GM12878 (cell line): Measurements from ENCODE around the gene GYPC.

Source experiments
- BCL3 ChIP-seq: IDR thresholded peaks from 2 replicates; pipeline ENCODE4 v1.6.1; 2011; ENCODE audit warnings: borderline replicate concordance, low read depth, mild to moderate bottlenecking, moderate library complexity, low read length; ENCODE audit not compliant: insufficient read depth, poor library complexity, severe bottlenecking
- CTCF ChIP-seq, 3 experiments: IDR thresholded peaks in 2 of 3; conservative IDR thresholded peaks in 1 of 3; 2 replicates each; pipeline ENCODE4 v1.5.1; 2011; ENCODE audit warnings: low read depth in 3 of 3, low read length in 3 of 3, mild to moderate bottlenecking in 3 of 3, control low read depth in 2 of 3, moderate library complexity in 2 of 3, inconsistent platforms in 1 of 3, mixed read lengths in 1 of 3; ENCODE audit not compliant: control insufficient read depth in 2 of 3, insufficient read depth in 1 of 3; ENCODE audit errors: extremely low read depth in 1 of 3
- ETV6 ChIP-seq, 2 experiments: fragments of 450-650 bp in 1 of 2; IDR thresholded peaks in 1 of 2; conservative IDR thresholded peaks in 1 of 2; 2 replicates each; pipeline ENCODE4 v1.6.1; 2014; ENCODE audit warnings: antibody characterized with exemption in 1 of 2, borderline replicate concordance in 1 of 2, low read depth in 1 of 2, mild to moderate bottlenecking in 1 of 2, moderate library complexity in 1 of 2
- EZH2 ChIP-seq: IDR thresholded peaks from 2 replicates; pipeline ENCODE4 v1.6.1; 2012; ENCODE audit warnings: low read depth, mild to moderate bottlenecking, control low read depth, inconsistent platforms, low read length, borderline replicate concordance; ENCODE audit not compliant: control insufficient read depth
- FOS ChIP-seq: IDR thresholded peaks from 3 replicates; pipeline ENCODE4 v1.6.1; 2011; ENCODE audit warnings: borderline replicate concordance; ENCODE audit not compliant: insufficient read length; ENCODE audit errors: extremely low read depth
- IKZF1 ChIP-seq: fragments of 450-650 bp; conservative IDR thresholded peaks from 2 replicates; pipeline ENCODE4 v1.6.1; 2017; ENCODE audit warnings: antibody characterized with exemption, mild to moderate bottlenecking
- MYC ChIP-seq: IDR thresholded peaks from 2 replicates; pipeline ENCODE4 v1.6.1; 2011; ENCODE audit warnings: mild to moderate bottlenecking, low read length, moderate library complexity, inconsistent platforms; ENCODE audit not compliant: insufficient read depth, insufficient replicate concordance, insufficient read length, severe bottlenecking
- POLR2A ChIP-seq: IDR thresholded peaks from 2 replicates; pipeline ENCODE4 v1.6.1; 2011; ENCODE audit warnings: low read depth, mild to moderate bottlenecking, low read length
- SP1 ChIP-seq: IDR thresholded peaks from one replicate; pipeline ENCODE4 v1.6.1; 2011; ENCODE audit warnings: low read depth, low read length
- TAF1 ChIP-seq: IDR thresholded peaks from 2 replicates; pipeline ENCODE4 v1.6.1; 2011; ENCODE audit warnings: mild to moderate bottlenecking, low read depth, low read length, borderline replicate concordance
- TCF12 ChIP-seq: IDR thresholded peaks from 2 replicates; pipeline ENCODE4 v1.6.1; 2011; ENCODE audit warnings: low read depth, mild to moderate bottlenecking, low read length
- YBX1 ChIP-seq: fragments of 450-650 bp; IDR thresholded peaks from 2 replicates; pipeline ENCODE4 v1.6.1; 2016; ENCODE audit warnings: antibody characterized with exemption
- ZBED1 ChIP-seq: IDR thresholded peaks from 2 replicates; pipeline ENCODE4 v1.6.1; 2016; ENCODE audit warnings: borderline replicate concordance
- TF ChIP-seq, protein P1 (sequence below): IDR thresholded peaks from 2 replicates; pipeline ENCODE4 v1.6.1; 2011; ENCODE audit warnings: low read depth, mild to moderate bottlenecking, low read length, moderate library complexity, borderline replicate concordance; ENCODE audit errors: extremely low read depth

DNA sequence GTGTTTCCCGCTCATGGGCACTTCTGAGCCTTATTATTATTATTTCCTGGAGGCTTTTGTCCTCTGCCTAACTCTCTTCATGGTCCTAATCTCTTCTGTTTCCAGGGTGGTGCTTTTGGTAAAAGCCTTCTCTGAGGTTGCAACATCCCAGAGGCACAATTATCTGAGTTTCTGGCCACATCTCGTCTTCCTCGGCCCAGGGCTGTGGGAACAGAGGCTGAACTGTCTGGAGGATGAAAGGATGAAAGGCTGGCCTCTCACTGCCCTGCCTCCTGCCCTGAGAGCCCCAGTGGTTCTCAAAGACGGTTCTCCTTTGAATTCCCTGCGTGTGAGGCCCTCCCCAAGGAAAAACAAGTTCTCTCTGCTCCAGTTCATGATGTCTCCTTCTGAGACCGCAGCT lies 13.8 kb downstream of the GYPC start:
- TF ChIP-seq EZH2 (no peak), ETV6 (conservative IDR thresholded peaks at IDR 0.05 in 1 of 2, IDR thresholded peaks at IDR 0.05 in 1 of 2; ENCODE audit: borderline replicate concordance in 1 of 2, low read depth in 1 of 2) (no peak), CTCF (IDR thresholded peaks at IDR 0.05 in 2 of 3, conservative IDR thresholded peaks at IDR 0.05 in 1 of 3; ENCODE audit: control insufficient read depth in 2 of 3, extremely low read depth in 1 of 3, insufficient read depth in 1 of 3, low read depth in 3 of 3, low read length in 3 of 3) (no peak), TCF12 (no peak), FOS (no peak), SP1 (no peak), TAF1 (no peak), POLR2A (no peak), MYC (no peak), IKZF1 (no peak), ZBED1 (no peak), YBX1 (no peak), BCL3 (no peak)
- TF ChIP-seq, protein P1, sequence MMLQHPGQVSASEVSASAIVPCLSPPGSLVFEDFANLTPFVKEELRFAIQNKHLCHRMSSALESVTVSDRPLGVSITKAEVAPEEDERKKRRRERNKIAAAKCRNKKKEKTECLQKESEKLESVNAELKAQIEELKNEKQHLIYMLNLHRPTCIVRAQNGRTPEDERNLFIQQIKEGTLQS: no peak
